ENCODE results near the gene TFEC. TPM values are rescaled to one million over a fixed set of nuclear protein-coding genes. Genes with fewer than 3 reads are reported as not detected.

Gene TFEC
- total and polyA plus RNA-seq, 4 donors = 0.52 to 5.1 (median 2.4) TPM

DNA sequence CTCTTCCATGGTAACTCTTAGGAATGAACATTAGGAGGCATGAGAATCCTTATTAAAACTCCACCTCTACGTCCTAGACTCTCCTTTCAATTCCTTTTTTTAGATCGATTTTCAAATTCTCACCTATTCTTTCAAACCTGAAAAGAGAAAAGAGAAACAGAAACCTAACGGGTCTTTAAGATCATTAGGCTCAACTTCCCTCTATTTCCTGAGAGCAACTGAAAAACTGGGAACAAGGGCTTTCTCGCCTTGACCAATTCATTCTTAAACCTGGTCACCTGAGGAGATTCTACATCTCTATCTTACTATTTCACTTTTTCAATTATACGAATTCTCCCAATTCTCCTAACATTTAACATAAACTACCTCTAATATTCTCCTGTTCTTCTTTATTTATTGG is 2.8 kb downstream of the TFEC start:
- no peak overlapping the region for H3K9ac ChIP-seq (ENCODE audit: low read depth in 1 of 2, low read length in 2 of 2)
- TF ChIP-seq RXRA (IDR thresholded peaks at IDR 0.05) (no peak), JUND (IDR thresholded peaks at IDR 0.05) (no peak), ZBTB33 (IDR thresholded peaks at IDR 0.05) (no peak), HNF4G (IDR thresholded peaks at IDR 0.05) (no peak), FOXA2 (IDR thresholded peaks at IDR 0.05) (no peak), MAX (IDR thresholded peaks at IDR 0.05) (no peak), REST (IDR thresholded peaks at IDR 0.05) (no peak), HNF4A (conservative IDR thresholded peaks at IDR 0.05) (no peak), YY1 (IDR thresholded peaks at IDR 0.05) (no peak), FOXA1 (IDR thresholded peaks at IDR 0.05) (no peak), GABPA (IDR thresholded peaks at IDR 0.05 in 1 of 2, conservative IDR thresholded peaks at IDR 0.05 in 1 of 2) (no peak), RAD21 (IDR thresholded peaks at IDR 0.05) (no peak)
- no peak overlapping the region for H3K4me3 ChIP-seq (ENCODE audit: low read depth in 1 of 3, low read length in 3 of 3)
- no peak for DNase-seq (ENCODE audit: low spot score)
- 61% methylated on average over 5 of the region's 5 CpGs for WGBS
- H3K27ac ChIP-seq (ENCODE audit: low read depth in 1 of 2, low read length in 2 of 2) = no peak overlapping the region
- no peaks in the 10 kb centered on the region for H3K36me3 ChIP-seq (ENCODE audit: control insufficient read depth in 4 of 4, insufficient read depth in 3 of 4, low read depth in 1 of 4, low read length in 3 of 4)
- H3K4me1 ChIP-seq (ENCODE audit: control insufficient read depth in 4 of 4, insufficient read depth in 4 of 4, low read length in 3 of 4) = no peaks in the 10 kb centered on the region
- H3K27me3 ChIP-seq (ENCODE audit: control insufficient read depth in 4 of 4, insufficient read depth in 4 of 4, low read length in 3 of 4) = no peaks in the 10 kb centered on the region
- no peaks in the 10 kb centered on the region for H3K9me3 ChIP-seq (ENCODE audit: control insufficient read depth in 4 of 4, low read length in 3 of 4)

DNA sequence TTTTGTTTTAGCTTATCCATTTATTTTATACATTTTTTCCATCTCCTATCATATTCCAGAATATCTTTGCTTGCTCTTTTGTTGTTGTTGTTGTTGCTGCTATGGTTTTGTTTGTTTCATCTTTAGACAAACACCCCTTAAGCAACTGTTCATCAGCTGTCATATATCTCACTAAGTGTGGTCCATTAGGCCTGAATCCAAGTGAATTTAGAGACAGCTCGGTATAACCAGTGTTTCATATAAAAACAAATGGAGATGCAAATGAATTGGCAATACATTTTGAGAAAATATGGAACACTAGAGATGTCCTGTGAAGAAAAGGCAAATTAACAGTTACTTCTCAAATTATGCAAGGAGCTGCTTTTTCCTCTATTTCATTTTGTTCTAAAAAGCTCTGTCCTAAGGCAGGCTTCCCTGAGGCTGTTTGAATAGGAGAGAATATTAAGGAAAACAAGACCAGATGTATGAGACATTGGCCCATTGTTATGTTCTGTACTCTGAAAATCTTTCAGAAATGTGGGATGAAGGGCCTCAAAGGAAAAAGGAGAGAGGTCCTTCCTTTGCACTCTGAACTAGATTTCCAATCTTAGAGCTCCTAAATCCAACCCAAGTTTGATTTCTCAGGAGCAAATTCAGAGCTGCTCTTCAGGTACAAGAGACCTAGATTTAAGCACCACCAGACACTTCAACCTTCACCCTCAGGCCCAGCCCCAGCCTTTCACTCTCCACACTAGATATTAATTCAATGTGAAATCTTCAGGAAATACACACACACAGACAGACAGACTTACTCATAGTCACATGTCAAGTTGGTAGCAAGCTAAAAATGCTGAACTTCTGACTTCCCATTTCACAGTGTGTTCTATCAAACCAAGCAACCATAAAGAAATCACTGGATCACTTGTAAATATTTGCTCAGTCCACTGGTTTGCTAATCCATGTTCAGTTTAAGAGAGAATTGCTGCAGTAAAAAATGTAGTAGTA is 5.4 kb downstream of the TFEC start:
- Histone ChIP-seq H3K4me1 (ENCODE audit: control insufficient read depth in 4 of 4, insufficient read depth in 4 of 4, low read length in 3 of 4) (no peaks in the 10 kb centered on the region), H3K27me3 (ENCODE audit: control insufficient read depth in 4 of 4, insufficient read depth in 4 of 4, low read length in 3 of 4) (no peaks in the 10 kb centered on the region), H3K9ac (ENCODE audit: low read depth in 1 of 2, low read length in 2 of 2) (no peak overlapping the region), H3K27ac (ENCODE audit: low read depth in 1 of 2, low read length in 2 of 2) (no peak overlapping the region), H3K36me3 (ENCODE audit: control insufficient read depth in 4 of 4, insufficient read depth in 3 of 4, low read depth in 1 of 4, low read length in 3 of 4) (no peaks in the 10 kb centered on the region), H3K9me3 (ENCODE audit: control insufficient read depth in 4 of 4, low read length in 3 of 4) (no peaks in the 10 kb centered on the region), H3K4me3 (ENCODE audit: low read depth in 1 of 3, low read length in 3 of 3) (no peak overlapping the region)
- no peak for DNase-seq (ENCODE audit: low spot score)
- WGBS = 68% methylated on average over 1 of the region's 1 CpG
- TF ChIP-seq ATF3 (IDR thresholded peaks at IDR 0.05) (no peak), GABPA (IDR thresholded peaks at IDR 0.05 in 1 of 2, conservative IDR thresholded peaks at IDR 0.05 in 1 of 2) (no peak), REST (IDR thresholded peaks at IDR 0.05) (no peak), FOXA2 (IDR thresholded peaks at IDR 0.05) (no peak), NR2F2 (IDR thresholded peaks at IDR 0.05) (no peak), EGR1 (IDR thresholded peaks at IDR 0.05; ENCODE audit: low read depth in 2 of 2) (no peak)

Measured in liver (tissue), 9 donors.